22Rv1 (cell line): ENCODE data around the gene CCDC78.
A peak's percentile ranks its signal among the peaks of the same experiment; 100 is the strongest.

ENCODE experiments used
- H3K27ac ChIP-seq: fragments of 450-650 bp; 2 replicates; pipeline ENCODE4 v1.5.1; 2017
- CTCF ChIP-seq: fragments of 450-650 bp; IDR thresholded peaks from 2 replicates; pipeline ENCODE4 v1.5.1; 2017; ENCODE audit warnings: mild to moderate bottlenecking
- ZFX ChIP-seq: fragments of 450-650 bp; IDR thresholded peaks from 2 replicates; pipeline ENCODE4 v1.6.1; 2017; ENCODE audit warnings: antibody characterized with exemption, borderline replicate concordance

CCDC78 gene

GRCh38 chr16:676565-676902, 49.7 kb downstream of the CCDC78 start:
- peak overlapping the region; percentile 82 for H3K27ac ChIP-seq
- no peak for TF ChIP-seq CTCF
- TF ChIP-seq ZFX = no peak

GRCh38 chr16:675884-676564, 50.2 kb downstream of the CCDC78 start:
- no peak for TF ChIP-seq ZFX
- no peak for TF ChIP-seq CTCF
- peak overlapping the region; percentile 82 for H3K27ac ChIP-seq

GRCh38 chr16:674968-675883, 51.0 kb downstream of the CCDC78 start, which contains the start of gene RHBDL1:
TSS of gene RHBDL1 (plus strand) at chr16:675671. CDS start at chr16:675791, 120 bp downstream.
- H3K27ac ChIP-seq = peak within 1 kb of the TSS; percentile 82
- TF ChIP-seq CTCF (peak; percentile 14), ZFX (no peak)

GRCh38 chr16:674214-674881, 51.9 kb downstream of the CCDC78 start:
- no peak for TF ChIP-seq CTCF
- TF ChIP-seq ZFX = no peak
- H3K27ac ChIP-seq = peak overlapping the region; percentile 82

GRCh38 chr16:673399-673991, 52.7 kb downstream of the CCDC78 start:
- TF ChIP-seq ZFX (no peak), CTCF (no peak)
- peak overlapping the region; percentile 82 for H3K27ac ChIP-seq

- TF ChIP-seq CTCF (no peak), ZFX (no peak)
- H3K27ac ChIP-seq = peak overlapping the region; percentile 82
Measured at GRCh38 chr16:672851-673250, 53.4 kb downstream of the CCDC78 start.
